Testis (tissue), 2 donors: ENCODE results near the gene NEK2.

Experiments used
- CTCF ChIP-seq, 3 experiments: fragments of 450-650 bp in 2 of 3; fragments of 200-600 bp in 1 of 3; sonication (generic) in 1 of 3; IDR thresholded peaks; one replicate each; pipeline ENCODE4 v1.5.1; 2016 to 2019; ENCODE audit warnings: antibody characterized with exemption in 3 of 3, mild to moderate bottlenecking in 2 of 3, moderate library complexity in 1 of 3
- POLR2A ChIP-seq: fragments of 450-650 bp; IDR thresholded peaks from one replicate; pipeline ENCODE4 v1.6.1; 2017; ENCODE audit warnings: antibody characterized with exemption, mild to moderate bottlenecking, moderate library complexity

- TF ChIP-seq CTCF (IDR thresholded peaks at IDR 0.05): no peak
- TF ChIP-seq POLR2A: no peak
Observed at GRCh38 chr1:211683396-211684297, 8.2 kb upstream of the NEK2 start.
